ENCODE data around the gene ADAMTS12.

The ADAMTS12 gene

GRCh38 chr5:33808699-33809098, 83.1 kb downstream of the ADAMTS12 start:
- TF ChIP-seq CTCF (IDR thresholded peaks at IDR 0.05) (no peak), ZFX (IDR thresholded peaks at IDR 0.05; ENCODE audit: borderline replicate concordance) (no peak)
- no peak overlapping the region for H3K27ac ChIP-seq

GRCh38 chr5:33807771-33808170, 84.0 kb downstream of the ADAMTS12 start:
- TF ChIP-seq CTCF (IDR thresholded peaks at IDR 0.05), result no peak
- TF ChIP-seq ZFX (IDR thresholded peaks at IDR 0.05; ENCODE audit: borderline replicate concordance), result no peak
- no peak overlapping the region for H3K27ac ChIP-seq

- no peak for TF ChIP-seq CTCF (IDR thresholded peaks at IDR 0.05)
- TF ChIP-seq ZFX (IDR thresholded peaks at IDR 0.05; ENCODE audit: borderline replicate concordance), result no peak
- H3K27ac ChIP-seq, result no peak overlapping the region
These were observed 84.9 kb downstream of the ADAMTS12 start for GRCh38 chr5:33806738-33807442.

- TF ChIP-seq CTCF (IDR thresholded peaks at IDR 0.05), result no peak
- no peak for TF ChIP-seq ZFX (IDR thresholded peaks at IDR 0.05; ENCODE audit: borderline replicate concordance)
- no peak overlapping the region for H3K27ac ChIP-seq
These were observed 90.5 kb downstream of the ADAMTS12 start for GRCh38 chr5:33801292-33801691.

GRCh38 chr5:33800241-33800950, 91.4 kb downstream of the ADAMTS12 start:
- TF ChIP-seq ZFX (IDR thresholded peaks at IDR 0.05; ENCODE audit: borderline replicate concordance) (no peak), CTCF (IDR thresholded peaks at IDR 0.05) (no peak)

GRCh38 chr5:33795496-33795895, 96.3 kb downstream of the ADAMTS12 start:
- no peak overlapping the region for H3K27ac ChIP-seq
- TF ChIP-seq ZFX (IDR thresholded peaks at IDR 0.05; ENCODE audit: borderline replicate concordance), result no peak

More at GRCh38 chr5:33800241-33800950, 91.4 kb downstream of the ADAMTS12 start:
- H3K27ac ChIP-seq, result no peak overlapping the region

GRCh38 chr5:33794550-33795181, 97.1 kb downstream of the ADAMTS12 start:
- TF ChIP-seq ZFX (IDR thresholded peaks at IDR 0.05; ENCODE audit: borderline replicate concordance), result no peak
- TF ChIP-seq CTCF (IDR thresholded peaks at IDR 0.05), result no peak
- H3K27ac ChIP-seq, result no peak overlapping the region
